HL-60 (cell line): Measurements from ENCODE around the gene SH3TC2.

Experiments
- GABPA ChIP-seq: IDR thresholded peaks from 2 replicates; pipeline ENCODE4 v1.6.1; 2012; ENCODE audit warnings: low read depth
- POLR2AphosphoS5 ChIP-seq: IDR thresholded peaks from 2 replicates; pipeline ENCODE4 v1.6.1; 2012; ENCODE audit warnings: low read depth
- TF ChIP-seq, protein P1 (sequence below): IDR thresholded peaks from one replicate; pipeline ENCODE4 v1.5.1; 2011; ENCODE audit warnings: low read length, control low read depth, inconsistent platforms; ENCODE audit not compliant: insufficient read depth

DNA sequence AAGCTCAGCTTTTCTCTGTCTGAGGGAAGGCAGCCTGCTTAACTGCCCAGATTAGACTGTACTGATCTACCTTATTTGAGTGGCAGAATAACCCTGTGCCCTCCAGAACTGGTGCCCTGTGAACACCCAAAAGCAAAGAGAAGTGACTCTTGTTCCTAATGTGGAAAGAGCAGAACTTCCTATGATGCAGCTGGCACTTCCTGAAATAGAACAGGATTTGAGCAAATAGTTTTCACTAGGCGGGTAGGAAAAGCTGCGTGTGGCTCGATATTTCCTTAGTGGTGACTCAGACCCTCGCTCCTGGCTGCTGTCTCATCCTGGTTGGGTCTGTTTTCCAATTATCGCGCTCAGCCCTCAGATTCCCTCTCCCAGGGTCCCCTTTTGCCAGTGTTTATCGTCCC lies 89.9 kb downstream of the SH3TC2 start:
- TF ChIP-seq, protein P1, sequence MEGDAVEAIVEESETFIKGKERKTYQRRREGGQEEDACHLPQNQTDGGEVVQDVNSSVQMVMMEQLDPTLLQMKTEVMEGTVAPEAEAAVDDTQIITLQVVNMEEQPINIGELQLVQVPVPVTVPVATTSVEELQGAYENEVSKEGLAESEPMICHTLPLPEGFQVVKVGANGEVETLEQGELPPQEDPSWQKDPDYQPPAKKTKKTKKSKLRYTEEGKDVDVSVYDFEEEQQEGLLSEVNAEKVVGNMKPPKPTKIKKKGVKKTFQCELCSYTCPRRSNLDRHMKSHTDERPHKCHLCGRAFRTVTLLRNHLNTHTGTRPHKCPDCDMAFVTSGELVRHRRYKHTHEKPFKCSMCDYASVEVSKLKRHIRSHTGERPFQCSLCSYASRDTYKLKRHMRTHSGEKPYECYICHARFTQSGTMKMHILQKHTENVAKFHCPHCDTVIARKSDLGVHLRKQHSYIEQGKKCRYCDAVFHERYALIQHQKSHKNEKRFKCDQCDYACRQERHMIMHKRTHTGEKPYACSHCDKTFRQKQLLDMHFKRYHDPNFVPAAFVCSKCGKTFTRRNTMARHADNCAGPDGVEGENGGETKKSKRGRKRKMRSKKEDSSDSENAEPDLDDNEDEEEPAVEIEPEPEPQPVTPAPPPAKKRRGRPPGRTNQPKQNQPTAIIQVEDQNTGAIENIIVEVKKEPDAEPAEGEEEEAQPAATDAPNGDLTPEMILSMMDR, result no peak
- TF ChIP-seq POLR2AphosphoS5 (no peak), GABPA (no peak)
